GM18502 (cell line): ENCODE data around the gene NDUFAF2.
"Not testable (repeated sequence)": the region's sequence is repeated elsewhere in the genome, so short reads cannot be mapped to it uniquely, and the experiment has no call there.

Experiments
- ATAC-seq: cut with Tn5 transposase; IDR thresholded peaks from one replicate; pipeline ENCODE4 v1.9.1; 2021; ENCODE audit warnings: mild to moderate bottlenecking; ENCODE audit not compliant: unreplicated experiment, poor library complexity

The NDUFAF2 gene, protein sequence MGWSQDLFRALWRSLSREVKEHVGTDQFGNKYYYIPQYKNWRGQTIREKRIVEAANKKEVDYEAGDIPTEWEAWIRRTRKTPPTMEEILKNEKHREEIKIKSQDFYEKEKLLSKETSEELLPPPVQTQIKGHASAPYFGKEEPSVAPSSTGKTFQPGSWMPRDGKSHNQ

DNA sequence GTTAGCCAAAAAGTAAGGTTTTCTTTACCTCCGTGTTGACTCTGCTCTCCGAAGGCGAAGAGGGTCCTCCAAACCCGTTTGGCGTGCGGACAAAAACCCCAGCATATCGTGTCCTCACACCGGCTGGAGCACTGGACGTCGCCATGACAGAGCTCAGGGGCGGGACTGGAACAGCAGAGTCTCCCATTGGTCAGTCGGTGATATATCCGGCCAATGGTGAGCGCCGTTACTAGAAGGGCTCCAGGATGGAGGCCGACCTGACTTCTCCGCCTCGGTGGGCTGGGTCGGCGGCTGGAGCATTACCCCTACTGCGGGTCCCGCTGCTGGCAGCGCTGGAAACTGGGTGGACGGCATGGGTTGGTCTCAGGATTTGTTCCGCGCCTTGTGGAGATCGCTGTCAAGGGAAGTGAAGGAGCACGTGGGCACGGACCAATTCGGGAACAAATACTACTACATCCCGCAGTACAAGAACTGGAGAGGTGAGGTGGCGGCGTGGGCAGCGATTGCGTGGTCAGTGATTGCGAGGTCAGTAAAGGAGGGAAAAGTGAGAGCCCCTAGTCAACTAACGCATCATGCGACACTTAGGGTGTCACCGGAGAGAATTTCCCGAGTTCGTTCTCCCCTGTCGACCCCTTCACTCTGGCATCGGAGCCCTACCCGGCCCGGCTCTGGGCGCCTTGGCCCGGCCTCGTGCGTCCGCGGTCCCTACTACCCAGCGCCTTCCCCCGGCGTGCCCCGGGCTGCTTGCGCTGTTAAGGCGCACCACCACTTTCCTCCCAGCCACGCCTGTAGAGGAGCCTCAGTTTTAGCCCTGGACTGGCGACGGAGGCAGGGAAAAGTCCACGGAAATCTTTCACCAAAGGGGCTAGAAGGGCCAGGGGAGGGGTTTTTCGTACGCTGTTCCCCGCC lies at the start of gene NDUFAF2, which contains the start of gene ERCC8:
Gene NDUFAF2, plus strand, starts transcription at position 302 of the 909 bp plus-strand sequence. Its CDS starts 51 bp downstream, at position 353.
Gene ERCC8, minus strand, starts transcription at position 167 of the 909 bp plus-strand sequence. Its CDS starts 62 bp downstream, at position 105.
- ATAC-seq: peak; percentile 99

DNA sequence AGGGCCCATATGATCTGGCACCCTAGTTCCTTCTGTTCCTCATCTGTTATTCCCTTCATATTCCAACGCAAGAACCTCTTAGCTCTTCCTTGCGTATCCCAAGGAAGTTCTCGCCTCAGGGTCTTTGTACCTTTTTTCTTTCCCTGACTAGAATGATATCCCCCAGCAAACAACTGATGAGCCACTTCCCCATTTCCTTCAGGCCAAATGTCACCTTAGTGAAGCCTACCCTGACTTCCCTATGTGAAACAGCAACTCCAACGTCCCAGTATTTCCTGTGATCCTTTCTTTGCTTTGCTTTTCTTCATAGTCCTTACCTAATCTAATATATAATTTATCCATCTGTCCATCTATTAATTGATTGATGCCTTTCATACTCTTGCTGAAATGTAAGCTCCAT lies 48.0 kb upstream of the NDUFAF2 start:
- ATAC-seq: no peak

DNA sequence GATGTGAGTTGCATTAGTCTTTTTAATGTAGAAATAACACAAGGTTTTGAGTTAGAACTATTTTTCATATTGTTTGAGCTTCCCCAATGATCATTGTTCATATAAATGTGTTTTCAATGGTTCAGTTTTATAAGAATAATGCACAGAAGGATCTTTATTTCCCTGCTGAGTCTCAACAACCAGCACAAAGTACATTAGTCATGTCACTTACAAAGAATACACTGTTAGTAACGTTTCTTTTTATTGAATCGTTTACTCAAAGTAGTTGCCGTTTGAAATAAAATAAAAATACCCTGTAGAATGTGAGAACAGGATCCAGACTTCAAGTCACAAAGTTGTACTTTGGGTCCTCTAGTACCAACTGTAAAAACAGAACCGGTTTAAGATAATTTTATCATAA lies 41.6 kb upstream of the NDUFAF2 start:
- no peak for ATAC-seq

DNA sequence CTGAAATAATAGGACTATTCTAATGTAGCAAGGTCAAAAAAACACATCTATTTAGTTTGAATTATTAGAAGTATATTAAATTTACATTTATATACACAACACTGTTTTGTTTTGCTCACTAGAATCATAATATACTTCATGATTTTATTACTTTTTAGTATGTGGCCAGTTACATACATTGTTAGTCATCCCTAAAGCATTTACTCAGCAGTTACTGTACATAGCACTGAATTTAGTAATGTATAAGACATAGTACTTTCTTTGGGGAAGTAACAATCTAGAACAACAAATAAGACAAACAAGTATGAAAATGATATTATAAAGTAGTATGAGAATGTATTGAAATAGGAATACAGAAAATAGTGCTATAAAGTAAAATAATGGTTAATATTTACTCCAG lies 28.4 kb upstream of the NDUFAF2 start:
- ATAC-seq: no peak

DNA sequence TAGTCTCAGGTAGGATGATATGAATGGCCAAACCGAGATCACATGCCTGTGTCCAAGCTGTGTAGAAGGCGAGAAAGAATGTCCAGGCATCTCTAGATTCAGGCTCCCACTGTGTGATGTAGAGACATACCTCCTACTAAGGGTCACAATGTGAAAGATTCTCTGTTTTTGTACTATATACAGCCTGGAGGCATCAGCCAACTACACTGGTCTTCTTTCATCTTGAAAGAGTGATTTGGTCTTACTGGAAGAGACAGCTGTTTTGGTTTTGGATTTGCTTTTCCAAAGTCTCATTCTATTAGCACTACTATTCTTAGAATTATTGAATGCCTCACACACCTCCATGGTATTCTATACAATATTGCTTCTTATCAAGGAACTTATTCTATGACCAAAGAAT lies 26.5 kb upstream of the NDUFAF2 start:
- ATAC-seq: no peak

DNA sequence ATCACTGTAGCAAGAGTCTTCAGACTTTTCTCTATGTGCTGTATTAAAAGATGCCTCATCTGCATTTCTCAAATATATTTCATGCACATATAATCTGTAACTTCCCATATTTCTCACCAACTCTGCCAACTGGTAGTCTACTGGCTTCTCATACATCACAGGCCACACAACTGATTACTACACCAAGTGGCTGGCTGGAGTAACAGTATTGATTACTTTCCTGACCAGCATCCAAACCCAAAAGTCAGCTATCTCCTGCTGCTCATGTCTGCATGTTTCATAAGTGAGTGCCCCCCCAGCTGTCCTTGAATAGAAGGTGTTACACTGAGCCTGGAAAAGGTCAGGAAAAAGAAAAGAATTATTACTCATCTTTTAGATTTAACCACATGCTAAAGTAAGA lies 17.6 kb upstream of the NDUFAF2 start:
- ATAC-seq: no peak

DNA sequence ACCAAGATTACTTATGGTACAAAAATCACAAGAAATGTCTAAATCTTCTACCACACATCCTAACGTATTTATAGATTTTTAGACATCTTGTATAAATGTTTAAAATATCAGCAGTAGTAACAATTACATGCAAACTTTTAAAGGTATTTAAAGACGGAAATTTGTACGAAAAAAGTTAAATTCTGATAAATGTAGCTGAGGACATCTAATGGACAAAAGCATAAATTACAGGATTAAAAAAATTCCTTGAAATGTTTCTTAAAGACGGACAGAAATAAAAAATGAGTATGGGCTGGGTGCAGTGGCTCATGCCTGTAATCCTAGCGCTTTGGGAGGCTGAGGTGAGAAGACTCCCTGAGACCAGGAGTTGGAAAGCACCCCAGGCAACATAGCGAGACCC lies 16.0 kb upstream of the NDUFAF2 start:
- ATAC-seq: no peak

DNA sequence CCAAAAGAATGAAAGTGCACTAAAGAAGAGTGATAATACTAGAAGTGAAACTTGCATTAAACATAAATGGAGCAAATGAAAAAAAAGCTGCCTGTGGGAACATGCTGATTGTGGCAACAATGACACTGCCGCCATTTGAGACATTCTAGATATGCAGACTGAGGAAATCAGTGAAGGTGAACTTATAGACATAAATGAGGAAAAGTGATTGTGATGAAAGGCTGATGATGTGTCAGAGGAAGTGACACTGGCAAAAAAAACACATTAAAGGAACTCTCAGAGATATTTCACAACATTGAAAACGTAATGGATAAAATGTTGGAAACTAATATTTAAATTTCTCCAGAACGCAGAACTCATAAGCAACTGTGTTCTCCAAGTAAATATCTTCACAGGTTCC lies 1.4 kb upstream of the NDUFAF2 start:
- no peak for ATAC-seq

DNA sequence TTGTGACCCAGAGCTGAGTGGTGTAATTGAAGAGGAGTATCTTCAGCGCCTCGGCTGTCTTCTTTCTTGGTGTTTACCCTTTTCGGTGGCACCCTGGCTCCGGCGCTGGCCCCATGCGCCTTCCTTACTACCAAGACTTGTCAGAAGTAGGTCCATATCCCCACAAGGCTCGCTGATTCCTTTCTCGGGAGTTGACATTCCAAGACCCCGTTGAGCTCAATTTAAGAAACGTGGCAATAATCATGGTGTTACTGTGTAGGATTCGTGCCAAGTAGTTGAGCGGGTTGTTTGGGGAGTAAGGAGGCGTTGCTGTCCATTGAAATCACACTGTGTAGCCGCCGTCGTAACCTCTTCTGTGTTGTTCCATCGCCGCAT lies 795 bp downstream of the NDUFAF2 start:
- ATAC-seq: peak; percentile 34

DNA sequence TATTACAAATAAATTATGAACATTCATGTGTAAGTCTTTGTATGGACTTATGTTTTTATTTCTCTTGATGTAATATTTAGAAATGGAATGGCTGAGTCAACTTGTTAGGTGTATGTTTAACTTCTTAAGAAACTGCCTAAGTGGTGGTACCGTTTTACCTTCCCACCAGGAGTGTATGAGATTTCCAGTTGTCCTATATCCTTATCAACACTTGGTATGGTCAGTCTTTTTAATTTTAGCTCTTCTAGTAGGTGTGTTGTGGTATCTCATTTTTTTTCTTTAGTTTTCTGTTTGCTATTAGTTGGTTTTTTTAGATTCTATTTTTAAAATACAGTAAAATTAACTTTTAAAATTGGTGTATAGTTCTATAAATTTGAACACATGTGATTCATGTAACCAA lies 3.7 kb downstream of the NDUFAF2 start:
- no peak for ATAC-seq

DNA sequence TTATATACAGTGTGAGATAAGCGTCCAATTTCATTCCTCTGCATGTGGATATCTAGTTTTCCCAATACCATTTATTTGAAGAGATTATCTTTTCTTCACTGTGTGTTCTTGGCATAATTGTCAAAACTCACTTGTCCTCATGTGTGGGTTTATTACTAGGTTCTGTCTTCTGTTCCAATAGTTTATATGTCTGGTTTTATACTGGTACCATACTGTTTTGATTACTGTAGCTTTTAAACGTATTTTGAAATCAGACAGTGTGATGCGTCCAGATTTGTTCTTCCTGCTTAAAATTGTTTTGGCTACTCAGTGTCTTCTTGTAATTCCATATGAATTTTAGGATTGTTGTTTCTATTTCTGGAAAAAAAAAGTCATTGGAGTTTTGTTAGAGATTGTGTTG lies 10.2 kb downstream of the NDUFAF2 start:
- no peak for ATAC-seq

DNA sequence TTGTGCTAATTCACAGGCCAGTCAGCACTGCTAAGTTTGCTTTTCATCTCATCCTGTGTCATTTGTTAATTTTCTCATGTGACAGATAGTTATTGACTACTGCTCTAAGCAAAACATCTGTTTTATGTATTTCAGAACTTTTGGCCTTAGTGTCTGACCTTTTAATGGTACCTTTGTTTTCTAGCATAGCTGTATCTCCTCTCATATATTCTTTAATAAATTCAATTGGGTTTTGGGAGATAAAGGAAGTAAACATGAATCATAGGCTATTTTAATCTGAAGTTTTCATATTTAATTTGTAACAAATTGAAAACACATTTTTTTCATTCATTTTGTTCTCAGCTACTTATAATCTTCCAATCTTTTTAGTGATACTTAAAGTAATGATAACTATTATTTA lies 13.1 kb downstream of the NDUFAF2 start:
- no peak for ATAC-seq

DNA sequence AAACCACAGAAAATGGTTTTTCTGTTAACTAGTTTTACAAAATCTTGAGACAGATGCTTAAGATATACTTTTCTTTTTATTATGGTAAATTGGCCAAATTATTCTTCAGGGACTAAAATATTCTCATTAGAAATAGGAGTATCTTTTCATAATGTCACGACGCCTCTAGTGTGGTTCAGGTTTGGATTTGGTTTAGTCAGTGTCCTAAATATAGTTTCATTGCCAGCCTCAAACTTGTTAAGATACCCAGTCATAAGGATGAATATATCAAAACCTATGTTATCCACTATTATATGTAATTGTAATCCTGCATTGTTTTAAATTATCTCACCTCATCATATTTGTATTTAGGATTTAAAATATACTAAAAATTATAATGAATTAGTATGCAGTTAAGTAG lies 13.7 kb downstream of the NDUFAF2 start:
- no peak for ATAC-seq

DNA sequence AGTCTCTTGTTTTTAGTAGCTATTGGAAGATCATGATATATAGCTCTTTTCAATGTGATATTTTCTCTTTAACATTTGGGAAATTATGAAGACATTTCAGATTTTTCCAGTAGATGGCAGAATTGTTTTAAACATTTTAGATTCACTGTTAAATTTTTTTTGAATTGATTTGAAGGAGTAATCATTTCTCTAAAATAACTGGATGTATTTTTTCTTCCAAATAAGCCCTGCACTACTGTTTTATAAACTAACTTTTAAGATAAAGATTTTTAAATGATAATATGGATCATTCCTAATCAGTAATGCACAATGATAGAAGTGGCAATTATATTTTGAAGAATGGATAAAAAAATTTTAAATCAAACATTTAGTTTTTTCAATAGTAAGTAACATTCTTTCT lies 14.2 kb downstream of the NDUFAF2 start:
- no peak for ATAC-seq

DNA sequence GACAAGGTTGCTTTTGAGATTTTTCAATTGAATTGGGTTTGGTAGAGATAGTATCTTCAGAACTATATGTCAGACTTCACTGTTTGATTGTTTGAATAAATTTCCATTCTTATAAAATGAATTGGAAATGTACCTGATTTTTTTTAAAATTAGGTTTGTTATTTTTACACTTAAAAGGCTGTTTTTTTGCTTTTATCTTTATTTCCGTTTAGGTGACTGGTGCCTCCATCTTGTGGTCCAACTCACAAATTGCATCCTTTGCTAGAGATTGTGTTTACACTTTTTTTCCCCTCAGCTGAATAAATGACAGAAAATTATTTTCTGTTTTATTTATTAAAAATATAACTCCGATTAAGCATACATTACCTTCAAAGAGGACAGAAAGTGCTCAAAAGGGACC lies 15.6 kb downstream of the NDUFAF2 start:
- ATAC-seq: no peak

DNA sequence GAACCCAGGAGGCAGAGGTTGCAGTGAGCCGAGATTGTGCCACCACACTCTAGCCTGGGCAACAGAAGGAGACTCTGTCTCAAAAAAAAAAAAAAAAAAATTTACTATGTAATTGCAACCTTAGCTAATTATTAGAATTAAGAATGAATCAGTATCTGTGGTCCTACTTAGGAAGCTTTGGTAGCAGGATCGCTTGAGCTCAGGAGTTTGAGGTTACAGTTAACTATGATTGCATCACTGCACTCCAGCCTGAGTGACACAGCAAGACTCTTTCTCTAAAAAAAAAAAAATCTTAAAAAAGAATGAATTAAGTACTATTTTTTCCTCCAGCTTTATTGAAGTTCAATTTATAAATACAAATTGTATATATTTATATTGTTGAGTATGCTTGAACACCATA lies 16.7 kb downstream of the NDUFAF2 start:
- no peak for ATAC-seq

DNA sequence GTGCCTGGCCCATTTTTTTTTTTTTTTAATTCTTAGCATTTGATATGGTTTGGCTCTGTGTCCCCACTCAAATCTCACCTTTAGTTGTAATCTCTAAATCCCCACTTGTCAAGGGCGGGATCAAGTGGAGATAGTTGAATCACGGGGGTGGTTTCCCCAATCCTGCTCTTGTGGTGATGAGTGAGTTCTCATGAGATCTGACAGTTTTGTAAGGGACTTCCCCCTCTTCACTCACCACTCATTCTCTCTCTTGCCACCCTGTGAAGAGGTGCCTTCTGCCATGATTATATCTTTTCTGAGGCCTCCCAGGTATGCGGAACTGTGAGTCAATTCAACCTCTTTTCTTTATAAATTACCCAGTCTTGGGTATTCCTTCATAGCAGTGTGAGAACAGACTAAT lies 27.2 kb downstream of the NDUFAF2 start:
- ATAC-seq: no peak

DNA sequence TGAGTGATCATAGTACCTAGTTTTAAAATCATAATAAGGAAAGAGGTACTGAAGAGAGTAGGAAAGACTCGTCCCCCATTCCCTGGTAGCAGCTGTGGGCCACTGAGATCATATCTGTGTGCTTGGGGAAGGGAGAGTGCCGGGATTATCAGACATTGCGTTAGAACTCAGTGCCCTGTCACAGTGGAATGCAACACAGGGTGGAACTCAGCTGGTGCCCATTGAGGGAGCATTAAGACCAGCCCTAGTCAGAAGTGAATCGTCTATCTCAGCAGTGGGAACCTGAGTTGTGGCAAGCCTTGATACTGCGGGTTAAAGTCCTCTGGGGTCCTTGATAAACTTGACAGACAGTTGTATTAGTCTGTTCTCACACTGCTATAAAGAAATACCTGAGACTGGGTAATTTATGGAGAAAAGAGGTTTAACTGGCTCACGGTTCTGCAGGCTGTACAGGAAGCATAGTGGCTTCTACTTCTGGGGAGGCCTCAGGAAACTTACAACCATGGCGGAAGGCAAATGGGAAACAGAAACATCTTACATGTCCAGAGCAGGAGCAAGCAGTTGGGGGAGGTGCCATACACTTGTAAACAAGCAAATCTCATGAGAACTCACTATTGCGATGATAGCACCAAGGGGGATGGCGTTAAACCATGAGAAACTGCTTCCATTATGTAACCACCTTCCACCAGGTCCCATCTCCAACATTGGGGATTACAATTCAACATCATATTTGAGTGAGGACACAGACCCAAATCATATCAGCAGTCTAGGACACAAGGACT lies 33.1 kb downstream of the NDUFAF2 start:
- no peak for ATAC-seq

DNA sequence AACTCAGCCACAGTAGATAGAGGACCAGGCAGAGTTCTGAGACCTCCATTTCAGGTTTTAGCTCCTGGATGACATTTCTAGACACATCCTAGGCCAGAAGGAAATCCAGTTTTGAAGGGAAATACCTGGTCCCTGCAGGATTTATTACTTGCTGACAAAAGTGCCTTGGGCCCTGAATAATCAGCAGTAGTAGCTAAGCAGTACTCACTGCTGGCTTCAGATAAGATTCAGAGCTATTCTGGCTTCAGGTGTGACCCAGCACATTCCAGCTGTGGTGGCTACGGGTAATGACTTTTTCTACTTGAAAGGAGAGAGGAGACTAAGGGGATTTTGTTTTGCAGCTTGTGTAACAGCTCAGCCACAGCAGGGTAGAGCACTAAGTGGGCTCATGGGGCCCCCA lies 34.0 kb downstream of the NDUFAF2 start:
- no peak for ATAC-seq

DNA sequence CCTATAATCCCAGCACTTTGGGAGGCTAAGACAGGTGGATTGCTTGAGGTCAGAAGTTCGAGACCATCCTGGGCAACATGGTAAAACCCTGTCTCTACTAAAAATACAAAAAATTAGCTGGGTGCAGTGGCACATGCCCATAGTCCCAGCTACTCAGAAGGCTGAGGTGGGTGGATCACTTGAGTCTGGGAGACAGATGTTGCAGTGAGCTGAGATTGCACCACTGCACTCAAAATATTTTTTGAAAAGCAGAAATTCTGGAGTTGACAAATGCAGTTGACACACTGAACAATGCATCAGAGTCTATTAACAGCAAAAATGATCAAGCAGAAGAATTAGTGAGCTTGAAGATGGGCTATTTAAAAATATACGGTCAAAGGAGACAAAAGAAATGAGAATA lies 35.5 kb downstream of the NDUFAF2 start:
- ATAC-seq: no peak

DNA sequence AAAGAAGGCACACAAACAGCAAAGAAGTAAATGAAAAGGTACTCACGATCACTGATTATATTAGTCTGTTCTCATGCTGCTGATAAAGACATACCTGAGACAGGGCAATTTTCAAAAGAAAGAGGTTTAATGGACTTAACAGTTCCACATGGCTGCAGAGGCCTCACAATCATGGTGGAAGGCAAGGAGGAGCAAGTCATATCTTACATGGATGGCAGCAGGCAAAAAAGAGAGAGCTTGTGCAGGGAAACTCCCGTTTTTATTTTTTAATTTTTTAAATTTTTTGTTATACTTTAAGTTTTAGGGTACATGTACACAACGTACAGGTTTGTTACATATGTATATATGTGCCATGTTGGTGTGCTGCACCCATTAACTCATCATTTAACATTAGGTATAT lies 37.1 kb downstream of the NDUFAF2 start:
- not testable (repeated sequence) for ATAC-seq
